ENCODE results near the gene DHRS3.

The DHRS3 gene

GRCh38 chr1:12553963-12554362 lies 64.0 kb downstream of the DHRS3 start:
- DNase-seq (ENCODE audit: low read depth in 2 of 2) = no peak

- DNase-seq (ENCODE audit: low read depth in 2 of 2) = no peak
Measured at GRCh38 chr1:12552951-12553921, 64.8 kb downstream of the DHRS3 start.

- DNase-seq (ENCODE audit: low read depth in 2 of 2) = no peak
Measured at GRCh38 chr1:12552111-12552888, 65.7 kb downstream of the DHRS3 start.

GRCh38 chr1:12551584-12551983 lies 66.4 kb downstream of the DHRS3 start:
- no peak for DNase-seq (ENCODE audit: low read depth in 2 of 2)

GRCh38 chr1:12549460-12550349 lies 68.3 kb downstream of the DHRS3 start:
- no peak for DNase-seq (ENCODE audit: low read depth in 2 of 2)

- no peak for DNase-seq (ENCODE audit: low read depth in 2 of 2)
Measured at GRCh38 chr1:12548973-12549459, 69.0 kb downstream of the DHRS3 start.

- DNase-seq (ENCODE audit: low read depth in 2 of 2) = no peak
Measured at GRCh38 chr1:12548279-12548972, 69.6 kb downstream of the DHRS3 start.

GRCh38 chr1:12547586-12548225 lies 70.3 kb downstream of the DHRS3 start:
- no peak for DNase-seq (ENCODE audit: low read depth in 2 of 2)

- no peak for DNase-seq (ENCODE audit: low read depth in 2 of 2)
Measured at GRCh38 chr1:12546771-12547585, 71.0 kb downstream of the DHRS3 start.

GRCh38 chr1:12544992-12545391 lies 73.0 kb downstream of the DHRS3 start:
- DNase-seq (ENCODE audit: low read depth in 2 of 2) = no peak

GRCh38 chr1:12544357-12544756 lies 73.7 kb downstream of the DHRS3 start:
- DNase-seq (ENCODE audit: low read depth in 2 of 2) = no peak

- DNase-seq (ENCODE audit: low read depth in 2 of 2) = no peak
Measured at GRCh38 chr1:12543740-12544154, 74.3 kb downstream of the DHRS3 start.

- no peak for DNase-seq (ENCODE audit: low read depth in 2 of 2)
Measured at GRCh38 chr1:12542616-12543592, 75.1 kb downstream of the DHRS3 start.

GRCh38 chr1:12542138-12542465 lies 75.9 kb downstream of the DHRS3 start:
- DNase-seq (ENCODE audit: low read depth in 2 of 2) = no peak

- no peak for DNase-seq (ENCODE audit: low read depth in 2 of 2)
Measured at GRCh38 chr1:12541274-12542137, 76.5 kb downstream of the DHRS3 start.

- no peak for DNase-seq (ENCODE audit: low read depth in 2 of 2)
Measured at GRCh38 chr1:12540580-12541273, 77.3 kb downstream of the DHRS3 start.

All from stimulated activated CD4-positive, alpha-beta T cell treated with anti-CD3 and anti-CD28 coated beads, Interleukin-1b, Interleukin-23, amount 100 ng/mL, for 1 hour (primary cell).